Esophagus squamous epithelium (tissue), 4 donors: ENCODE data around the gene ABCG5.

Experiments used
- CTCF ChIP-seq, 6 experiments: fragments of 450-650 bp in 4 of 6; fragments of 200-600 bp in 2 of 6; sonication (generic) in 2 of 6; IDR thresholded peaks; one replicate each; pipeline ENCODE4 v1.5.1; 2016 to 2019; ENCODE audit warnings: antibody characterized with exemption in 6 of 6, mild to moderate bottlenecking in 4 of 6, moderate library complexity in 4 of 6
- POLR2A ChIP-seq, 4 donors: fragments of 450-650 bp; IDR thresholded peaks; one replicate each; pipeline ENCODE4 v1.6.1; 2017; ENCODE audit warnings: antibody characterized with exemption in 4 of 4, mild to moderate bottlenecking in 4 of 4, moderate library complexity in 3 of 4

DNA sequence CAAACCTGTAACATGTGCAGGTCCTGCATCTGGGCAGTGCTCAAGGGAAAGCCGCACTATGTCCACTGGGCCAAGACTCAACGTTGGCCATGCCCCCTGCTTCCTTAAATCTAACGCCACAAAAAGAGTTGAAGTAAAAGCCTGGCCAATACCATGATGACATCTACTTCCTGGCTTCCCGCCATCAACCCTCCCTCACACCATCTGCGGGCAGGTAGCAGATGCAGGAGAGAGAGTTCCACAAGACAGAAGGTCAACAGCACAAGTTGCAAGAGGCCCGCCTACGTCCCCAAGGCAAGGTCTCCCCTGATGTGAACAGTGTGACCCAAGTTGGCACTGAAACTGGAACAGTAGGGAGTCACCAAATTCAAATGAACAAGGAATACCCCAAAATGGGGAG, 48.5 kb upstream of the ABCG5 start:
- TF ChIP-seq CTCF (IDR thresholded peaks at IDR 0.05) (no peak), POLR2A (IDR thresholded peaks at IDR 0.05) (no peak)
